Measurements from ENCODE around the gene NCAM1.

Gene NCAM1

GRCh38 chr11:112968941-112969713, 7.9 kb downstream of the NCAM1 start:
- H3K9ac ChIP-seq (ENCODE audit: insufficient read length, low read depth), result no peak overlapping the region
- peaks cover 8% of the 10 kb centered on the region for H3K27me3 ChIP-seq (ENCODE audit: insufficient read depth, insufficient read length)
- TF ChIP-seq YY1 (IDR thresholded peaks at IDR 0.05; ENCODE audit: insufficient read depth, insufficient read length) (no peak), SUZ12 (IDR thresholded peaks at IDR 0.05; ENCODE audit: extremely low read depth, insufficient read depth, insufficient read length) (no peak), ZNF274 (IDR thresholded peaks at IDR 0.05; ENCODE audit: low read depth, low read length) (no peak)
- no peak for DNase-seq (ENCODE audit: low read depth, low spot score)
- H3K9me3 ChIP-seq (ENCODE audit: insufficient read depth, low read length), result no peaks in the 10 kb centered on the region
- no peak overlapping the region for H3K4me3 ChIP-seq (ENCODE audit: insufficient read length, low read depth)
- H3K36me3 ChIP-seq (ENCODE audit: insufficient read depth, insufficient read length, low read length), result no peaks in the 10 kb centered on the region
- no peaks in the 10 kb centered on the region for H3K4me1 ChIP-seq (ENCODE audit: insufficient read depth, insufficient read length)

- Histone ChIP-seq H3K9ac (ENCODE audit: insufficient read length, low read depth) (no peak overlapping the region), H3K4me3 (ENCODE audit: insufficient read length, low read depth) (no peak overlapping the region), H3K27me3 (ENCODE audit: insufficient read depth, insufficient read length) (no peaks in the 10 kb centered on the region), H3K36me3 (ENCODE audit: insufficient read depth, insufficient read length, low read length) (no peaks in the 10 kb centered on the region), H3K9me3 (ENCODE audit: insufficient read depth, low read length) (no peaks in the 10 kb centered on the region), H3K4me1 (ENCODE audit: insufficient read depth, insufficient read length) (no peaks in the 10 kb centered on the region)
- no peak for TF ChIP-seq SUZ12 (IDR thresholded peaks at IDR 0.05; ENCODE audit: extremely low read depth, insufficient read depth, insufficient read length)
- TF ChIP-seq ZNF274 (IDR thresholded peaks at IDR 0.05; ENCODE audit: low read depth, low read length), result no peak
- no peak for TF ChIP-seq YY1 (IDR thresholded peaks at IDR 0.05; ENCODE audit: insufficient read depth, insufficient read length)
- DNase-seq (ENCODE audit: low read depth, low spot score), result no peak
These were observed 10.0 kb downstream of the NCAM1 start for GRCh38 chr11:112971195-112971594.

- no peak for DNase-seq (ENCODE audit: low read depth, low spot score)
- Histone ChIP-seq H3K9ac (ENCODE audit: insufficient read length, low read depth) (no peak overlapping the region), H3K27me3 (ENCODE audit: insufficient read depth, insufficient read length) (no peaks in the 10 kb centered on the region), H3K9me3 (ENCODE audit: insufficient read depth, low read length) (no peaks in the 10 kb centered on the region), H3K4me3 (ENCODE audit: insufficient read length, low read depth) (no peak overlapping the region), H3K4me1 (ENCODE audit: insufficient read depth, insufficient read length) (no peaks in the 10 kb centered on the region), H3K36me3 (ENCODE audit: insufficient read depth, insufficient read length, low read length) (no peaks in the 10 kb centered on the region)
- TF ChIP-seq SUZ12 (IDR thresholded peaks at IDR 0.05; ENCODE audit: extremely low read depth, insufficient read depth, insufficient read length) (no peak), YY1 (IDR thresholded peaks at IDR 0.05; ENCODE audit: insufficient read depth, insufficient read length) (no peak), ZNF274 (IDR thresholded peaks at IDR 0.05; ENCODE audit: low read depth, low read length) (no peak)
These were observed 10.6 kb downstream of the NCAM1 start for GRCh38 chr11:112971827-112972226.

GRCh38 chr11:112972399-112973145, 11.4 kb downstream of the NCAM1 start:
- Histone ChIP-seq H3K9me3 (ENCODE audit: insufficient read depth, low read length) (no peaks in the 10 kb centered on the region), H3K36me3 (ENCODE audit: insufficient read depth, insufficient read length, low read length) (no peaks in the 10 kb centered on the region), H3K9ac (ENCODE audit: insufficient read length, low read depth) (no peak overlapping the region), H3K27me3 (ENCODE audit: insufficient read depth, insufficient read length) (no peaks in the 10 kb centered on the region), H3K4me3 (ENCODE audit: insufficient read length, low read depth) (no peak overlapping the region), H3K4me1 (ENCODE audit: insufficient read depth, insufficient read length) (no peaks in the 10 kb centered on the region)
- DNase-seq (ENCODE audit: low read depth, low spot score), result no peak
- no peak for TF ChIP-seq ZNF274 (IDR thresholded peaks at IDR 0.05; ENCODE audit: low read depth, low read length)

GRCh38 chr11:112975051-112975450, 13.8 kb downstream of the NCAM1 start:
- no peaks in the 10 kb centered on the region for H3K9me3 ChIP-seq (ENCODE audit: insufficient read depth, low read length)
- DNase-seq (ENCODE audit: low read depth, low spot score), result no peak
- H3K4me3 ChIP-seq (ENCODE audit: insufficient read length, low read depth), result no peak overlapping the region

GRCh38 chr11:112975493-112975892, 14.3 kb downstream of the NCAM1 start:
- no peak for DNase-seq (ENCODE audit: low read depth, low spot score)
- H3K9me3 ChIP-seq (ENCODE audit: insufficient read depth, low read length), result no peaks in the 10 kb centered on the region
- H3K36me3 ChIP-seq (ENCODE audit: insufficient read depth, insufficient read length, low read length), result no peaks in the 10 kb centered on the region
- TF ChIP-seq SUZ12 (IDR thresholded peaks at IDR 0.05; ENCODE audit: extremely low read depth, insufficient read depth, insufficient read length) (no peak), ZNF274 (IDR thresholded peaks at IDR 0.05; ENCODE audit: low read depth, low read length) (no peak), YY1 (IDR thresholded peaks at IDR 0.05; ENCODE audit: insufficient read depth, insufficient read length) (no peak)
- H3K4me1 ChIP-seq (ENCODE audit: insufficient read depth, insufficient read length), result no peaks in the 10 kb centered on the region
- no peak overlapping the region for H3K9ac ChIP-seq (ENCODE audit: insufficient read length, low read depth)
- no peak overlapping the region for H3K4me3 ChIP-seq (ENCODE audit: insufficient read length, low read depth)
- no peaks in the 10 kb centered on the region for H3K27me3 ChIP-seq (ENCODE audit: insufficient read depth, insufficient read length)

More at GRCh38 chr11:112975051-112975450, 13.8 kb downstream of the NCAM1 start:
- TF ChIP-seq YY1 (IDR thresholded peaks at IDR 0.05; ENCODE audit: insufficient read depth, insufficient read length) (no peak), ZNF274 (IDR thresholded peaks at IDR 0.05; ENCODE audit: low read depth, low read length) (no peak), SUZ12 (IDR thresholded peaks at IDR 0.05; ENCODE audit: extremely low read depth, insufficient read depth, insufficient read length) (no peak)
- no peaks in the 10 kb centered on the region for H3K36me3 ChIP-seq (ENCODE audit: insufficient read depth, insufficient read length, low read length)
- no peaks in the 10 kb centered on the region for H3K27me3 ChIP-seq (ENCODE audit: insufficient read depth, insufficient read length)
- H3K9ac ChIP-seq (ENCODE audit: insufficient read length, low read depth), result no peak overlapping the region
- no peaks in the 10 kb centered on the region for H3K4me1 ChIP-seq (ENCODE audit: insufficient read depth, insufficient read length)

- no peak for TF ChIP-seq SUZ12 (IDR thresholded peaks at IDR 0.05; ENCODE audit: extremely low read depth, insufficient read depth, insufficient read length)
- TF ChIP-seq YY1 (IDR thresholded peaks at IDR 0.05; ENCODE audit: insufficient read depth, insufficient read length), result no peak
- TF ChIP-seq ZNF274 (IDR thresholded peaks at IDR 0.05; ENCODE audit: low read depth, low read length), result no peak
These were observed 16.5 kb downstream of the NCAM1 start for GRCh38 chr11:112977755-112978154.

More at GRCh38 chr11:112977755-112978154, 16.5 kb downstream of the NCAM1 start:
- H3K36me3 ChIP-seq (ENCODE audit: insufficient read depth, insufficient read length, low read length), result no peaks in the 10 kb centered on the region
- no peaks in the 10 kb centered on the region for H3K4me1 ChIP-seq (ENCODE audit: insufficient read depth, insufficient read length)
- H3K9ac ChIP-seq (ENCODE audit: insufficient read length, low read depth), result no peak overlapping the region
- H3K9me3 ChIP-seq (ENCODE audit: insufficient read depth, low read length), result no peaks in the 10 kb centered on the region
- H3K27me3 ChIP-seq (ENCODE audit: insufficient read depth, insufficient read length), result no peaks in the 10 kb centered on the region
- no peak for DNase-seq (ENCODE audit: low read depth, low spot score)
- no peak overlapping the region for H3K4me3 ChIP-seq (ENCODE audit: insufficient read length, low read depth)
